ENCODE measurements around the gene NRIP2.

- TF ChIP-seq CTCF (IDR thresholded peaks at IDR 0.05), result peak in 1 of 3 experiments; percentile 5
- TF ChIP-seq POLR2AphosphoS5 (IDR thresholded peaks at IDR 0.05; ENCODE audit: insufficient read depth in 1 of 2, low read depth in 1 of 2), result peak; percentile 69 to 74
- TF ChIP-seq POLR2A (IDR thresholded peaks at IDR 0.05), result peak in 1 of 2 donors; percentile 21
Observed at GRCh38 chr12:2795291-2796186, 39.3 kb downstream of the NRIP2 start.
